ENCODE results near the gene GABRE. TPM values are rescaled to one million over a fixed set of nuclear protein-coding genes. Genes with fewer than 3 reads are reported as not detected.

The GABRE gene
- total RNA-seq, 2 experiments from 2014 or later, result not detected

DNA sequence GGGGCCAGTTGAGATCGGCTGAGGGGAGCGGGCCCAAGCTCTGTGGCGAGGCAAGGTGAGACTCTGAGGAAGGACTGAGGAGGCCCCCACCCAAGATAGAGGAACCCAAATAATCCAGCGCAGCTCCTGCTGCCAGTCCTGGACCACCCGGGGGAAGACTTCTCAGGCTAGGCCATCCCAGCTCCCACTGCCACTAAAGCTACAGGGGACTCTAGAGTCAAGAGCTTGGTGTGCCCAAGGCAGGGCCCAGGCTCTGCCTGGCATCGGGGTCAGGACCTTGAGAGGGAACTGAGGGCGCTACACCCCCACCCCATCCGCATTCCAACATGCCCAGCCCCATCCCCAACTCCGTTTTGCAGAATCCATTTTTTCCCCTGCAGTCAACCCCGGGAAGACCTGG is 53.2 kb downstream of the GABRE start:
- H3K27ac ChIP-seq (ENCODE audit: low read depth, low read length, poor library complexity, severe bottlenecking), result no peak overlapping the region
- no peak overlapping the region for H3K4me2 ChIP-seq (ENCODE audit: low read length)
- no peaks in the 10 kb centered on the region for H3K36me3 ChIP-seq (ENCODE audit: insufficient read depth, low read length)
- CTCF ChIA-PET (ENCODE audit: unreplicated experiment), result no interaction called here
- no peaks in the 10 kb centered on the region for H3K9me3 ChIP-seq (ENCODE audit: low read length)
- no peak overlapping the region for H2AFZ ChIP-seq (ENCODE audit: low read length)
- H4K20me1 ChIP-seq (ENCODE audit: insufficient read depth, low read length), result no peaks in the 10 kb centered on the region
- H3K4me3 ChIP-seq (ENCODE audit: low read depth, low read length, poor library complexity, severe bottlenecking), result no peak overlapping the region
- no peaks in the 10 kb centered on the region for H3K4me1 ChIP-seq (ENCODE audit: insufficient read depth, low read length, poor library complexity, severe bottlenecking)
- intact Hi-C loops (cut with micrococcal nuclease; ENCODE audit: unreplicated experiment), result no loop called here
- H3K9me2 ChIP-seq (ENCODE audit: insufficient read depth, low read length), result no peaks in the 10 kb centered on the region
- no TSS peak for BruUV-seq (replicated peaks)
- POLR2A ChIA-PET, result no interaction called here
- H3K79me2 ChIP-seq (ENCODE audit: insufficient read depth, low read depth, low read length), result no peaks in the 10 kb centered on the region
- TF ChIP-seq EZH2phosphoT487 (IDR thresholded peaks at IDR 0.05; ENCODE audit: borderline replicate concordance, low read depth, low read length), result no peak
- TF ChIP-seq, protein P1, sequence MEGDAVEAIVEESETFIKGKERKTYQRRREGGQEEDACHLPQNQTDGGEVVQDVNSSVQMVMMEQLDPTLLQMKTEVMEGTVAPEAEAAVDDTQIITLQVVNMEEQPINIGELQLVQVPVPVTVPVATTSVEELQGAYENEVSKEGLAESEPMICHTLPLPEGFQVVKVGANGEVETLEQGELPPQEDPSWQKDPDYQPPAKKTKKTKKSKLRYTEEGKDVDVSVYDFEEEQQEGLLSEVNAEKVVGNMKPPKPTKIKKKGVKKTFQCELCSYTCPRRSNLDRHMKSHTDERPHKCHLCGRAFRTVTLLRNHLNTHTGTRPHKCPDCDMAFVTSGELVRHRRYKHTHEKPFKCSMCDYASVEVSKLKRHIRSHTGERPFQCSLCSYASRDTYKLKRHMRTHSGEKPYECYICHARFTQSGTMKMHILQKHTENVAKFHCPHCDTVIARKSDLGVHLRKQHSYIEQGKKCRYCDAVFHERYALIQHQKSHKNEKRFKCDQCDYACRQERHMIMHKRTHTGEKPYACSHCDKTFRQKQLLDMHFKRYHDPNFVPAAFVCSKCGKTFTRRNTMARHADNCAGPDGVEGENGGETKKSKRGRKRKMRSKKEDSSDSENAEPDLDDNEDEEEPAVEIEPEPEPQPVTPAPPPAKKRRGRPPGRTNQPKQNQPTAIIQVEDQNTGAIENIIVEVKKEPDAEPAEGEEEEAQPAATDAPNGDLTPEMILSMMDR (conservative IDR thresholded peaks at IDR 0.05; ENCODE audit: low read length), result no peak
- DNase-seq (ENCODE audit: low spot score), result no peak

DNA sequence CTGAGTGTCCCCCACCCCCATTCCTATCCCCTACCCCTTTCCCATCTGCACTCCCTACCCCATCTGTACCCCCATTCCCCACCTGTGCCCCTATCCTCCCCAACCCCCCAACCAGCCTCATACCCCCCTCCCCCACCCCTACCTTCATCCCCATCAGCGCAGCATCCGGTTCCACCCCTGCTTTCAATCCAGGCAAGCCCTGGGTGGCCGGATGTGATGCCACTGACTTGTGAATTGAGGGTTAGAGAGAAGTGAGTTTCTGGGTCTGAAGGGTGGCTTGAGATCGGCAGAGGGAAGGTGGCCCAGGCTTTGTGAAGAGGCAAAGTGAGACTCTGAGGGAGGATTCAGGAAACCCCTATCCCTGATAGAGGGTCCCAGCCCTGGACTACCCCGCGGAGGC is 53.9 kb downstream of the GABRE start:
- no peaks in the 10 kb centered on the region for H3K9me2 ChIP-seq (ENCODE audit: insufficient read depth, low read length)
- DNase-seq (ENCODE audit: low spot score), result no peak
- ChIA-PET POLR2A (no interaction called here), CTCF (ENCODE audit: unreplicated experiment) (no interaction called here)
- no peaks in the 10 kb centered on the region for H3K9me3 ChIP-seq (ENCODE audit: low read length)
- H2AFZ ChIP-seq (ENCODE audit: low read length), result no peak overlapping the region
- H3K36me3 ChIP-seq (ENCODE audit: insufficient read depth, low read length), result no peaks in the 10 kb centered on the region
- H3K4me3 ChIP-seq (ENCODE audit: low read depth, low read length, poor library complexity, severe bottlenecking), result no peak overlapping the region
- no peak overlapping the region for H3K4me2 ChIP-seq (ENCODE audit: low read length)
- H3K27ac ChIP-seq (ENCODE audit: low read depth, low read length, poor library complexity, severe bottlenecking), result no peak overlapping the region
- intact Hi-C loops (cut with micrococcal nuclease; ENCODE audit: unreplicated experiment), result no loop called here
- no peaks in the 10 kb centered on the region for H3K4me1 ChIP-seq (ENCODE audit: insufficient read depth, low read length, poor library complexity, severe bottlenecking)
- H3K79me2 ChIP-seq (ENCODE audit: insufficient read depth, low read depth, low read length), result no peaks in the 10 kb centered on the region
- no TSS peak for BruUV-seq (replicated peaks)
- no peaks in the 10 kb centered on the region for H4K20me1 ChIP-seq (ENCODE audit: insufficient read depth, low read length)
- no peak for TF ChIP-seq EZH2phosphoT487 (IDR thresholded peaks at IDR 0.05; ENCODE audit: borderline replicate concordance, low read depth, low read length)
- TF ChIP-seq, protein P1 (conservative IDR thresholded peaks at IDR 0.05; ENCODE audit: low read length), result no peak

DNA sequence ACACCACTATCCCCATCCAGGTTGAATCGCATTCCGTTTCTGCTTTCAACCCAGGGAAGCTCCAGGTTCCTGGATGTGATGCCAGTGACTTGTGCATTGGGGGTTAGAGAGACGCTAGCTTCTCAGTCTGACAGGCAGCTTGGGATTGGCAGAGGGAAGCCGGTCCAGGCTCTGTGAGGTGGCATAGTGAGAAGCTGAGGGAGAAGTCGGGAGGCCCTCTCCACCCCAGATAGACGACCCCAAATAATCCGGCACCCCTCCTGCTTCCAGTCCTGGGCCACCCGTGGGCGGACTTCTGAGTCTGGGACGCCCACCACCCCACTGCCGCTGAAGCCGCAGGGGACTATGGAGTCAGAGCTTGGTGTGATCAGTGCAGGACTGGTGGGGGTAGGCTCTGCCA is 54.4 kb downstream of the GABRE start:
- BruUV-seq (replicated peaks), result no TSS peak

More for the DNA sequence above, 54.4 kb downstream of the GABRE start:
- no peak overlapping the region for H2AFZ ChIP-seq (ENCODE audit: low read length)
- no peak for TF ChIP-seq EZH2phosphoT487 (IDR thresholded peaks at IDR 0.05; ENCODE audit: borderline replicate concordance, low read depth, low read length)
- TF ChIP-seq, protein P1 (conservative IDR thresholded peaks at IDR 0.05; ENCODE audit: low read length), result no peak
- no peaks in the 10 kb centered on the region for H4K20me1 ChIP-seq (ENCODE audit: insufficient read depth, low read length)
- H3K27ac ChIP-seq (ENCODE audit: low read depth, low read length, poor library complexity, severe bottlenecking), result no peak overlapping the region
- H3K9me2 ChIP-seq (ENCODE audit: insufficient read depth, low read length), result no peaks in the 10 kb centered on the region
- no peaks in the 10 kb centered on the region for H3K4me1 ChIP-seq (ENCODE audit: insufficient read depth, low read length, poor library complexity, severe bottlenecking)
- no peak overlapping the region for H3K4me2 ChIP-seq (ENCODE audit: low read length)
- intact Hi-C loops (cut with micrococcal nuclease; ENCODE audit: unreplicated experiment), result no loop called here
- POLR2A ChIA-PET, result no interaction called here
- H3K36me3 ChIP-seq (ENCODE audit: insufficient read depth, low read length), result no peaks in the 10 kb centered on the region
- H3K9me3 ChIP-seq (ENCODE audit: low read length), result no peaks in the 10 kb centered on the region
- H3K4me3 ChIP-seq (ENCODE audit: low read depth, low read length, poor library complexity, severe bottlenecking), result no peak overlapping the region
- no peaks in the 10 kb centered on the region for H3K79me2 ChIP-seq (ENCODE audit: insufficient read depth, low read depth, low read length)
- no peak for DNase-seq (ENCODE audit: low spot score)
- CTCF ChIA-PET (ENCODE audit: unreplicated experiment), result no interaction called here
